ENCODE results near the gene CREB3L2. TPM values are rescaled to one million over a fixed set of nuclear protein-coding genes. Genes with fewer than 3 reads are reported as not detected.

Gene CREB3L2
- total RNA-seq, 1 experiment from 2014 or later = 49.8 TPM

- RAD21 ChIA-PET (ENCODE audit: low non-redundant PET in 1 of 2, low total read pairs in 2 of 2, uncharacterized antibody in 2 of 2, unreplicated experiment in 2 of 2) = no interaction called here
- no peak overlapping the region for H3K27ac ChIP-seq (ENCODE audit: low read depth, low read length)
- H2AFZ ChIP-seq (ENCODE audit: low read depth, low read length, poor library complexity, severe bottlenecking) = no peak overlapping the region
- H3K9me3 ChIP-seq (ENCODE audit: control insufficient read depth in 1 of 2, insufficient read depth in 1 of 2, low read depth in 1 of 2, low read length in 2 of 2) = no peaks in the 10 kb centered on the region
- TF ChIP-seq POLR2AphosphoS5 (IDR thresholded peaks at IDR 0.05; ENCODE audit: low read depth, low read length) (no peak), POLR2A (IDR thresholded peaks at IDR 0.05; ENCODE audit: borderline replicate concordance, extremely low read depth, insufficient read depth, insufficient read length) (no peak), EZH2phosphoT487 (IDR thresholded peaks at IDR 0.05; ENCODE audit: borderline replicate concordance) (no peak), EZH2 (IDR thresholded peaks at IDR 0.05) (no peak), ELF1 (IDR thresholded peaks at IDR 0.05; ENCODE audit: borderline replicate concordance, low read depth) (no peak), ZBTB33 (IDR thresholded peaks at IDR 0.05; ENCODE audit: extremely low read depth, insufficient replicate concordance, low read length) (no peak), ATF3 (IDR thresholded peaks at IDR 0.05) (no peak)
- no peaks in the 10 kb centered on the region for H3K9me2 ChIP-seq (ENCODE audit: insufficient read depth)
- BruUV-seq (replicated peaks) = no TSS peak
- no peak overlapping the region for H3K4me2 ChIP-seq (ENCODE audit: low read length)
- ATAC-seq (no peak), DNase-seq (ENCODE audit: low read depth, low spot score) (no peak)
- POLR2A ChIA-PET = no interaction called here
- no peaks in the 10 kb centered on the region for H4K20me1 ChIP-seq (ENCODE audit: insufficient read depth)
- CTCF ChIA-PET = no interaction called here
- H3K79me2 ChIP-seq (ENCODE audit: insufficient read depth, low read length) = no peaks in the 10 kb centered on the region
- H3K27me3 ChIP-seq (ENCODE audit: insufficient read depth, low read length) = no peaks in the 10 kb centered on the region
- intact Hi-C loops (cut with micrococcal nuclease) = no loop called here
- no peak overlapping the region for H3K4me3 ChIP-seq (replicated peaks in 1 of 2; ENCODE audit: low read depth in 1 of 2, low read length in 2 of 2)
- H3K4me1 ChIP-seq (ENCODE audit: control insufficient read depth in 1 of 2, insufficient read depth in 2 of 2, low read length in 2 of 2) = peaks cover 0 to 18% of the 10 kb centered on the region in 2 experiments; a peak in 2 of 4 replicates
- H3K36me3 ChIP-seq (ENCODE audit: control insufficient read depth in 1 of 2, insufficient read depth in 2 of 2, low read length in 2 of 2) = no peaks in the 10 kb centered on the region
- H3K9ac ChIP-seq (ENCODE audit: low read length) = no peak overlapping the region
Observed at GRCh38 chr7:137931823-137932222, 70.1 kb downstream of the CREB3L2 start.

GRCh38 chr7:137930581-137930980, 71.3 kb downstream of the CREB3L2 start:
- H2AFZ ChIP-seq (ENCODE audit: low read depth, low read length, poor library complexity, severe bottlenecking) = no peak overlapping the region
- H3K9me3 ChIP-seq (ENCODE audit: control insufficient read depth in 1 of 2, insufficient read depth in 1 of 2, low read depth in 1 of 2, low read length in 2 of 2) = no peaks in the 10 kb centered on the region
- no peak overlapping the region for H3K4me2 ChIP-seq (ENCODE audit: low read length)
- ATAC-seq (no peak), DNase-seq (ENCODE audit: low read depth, low spot score) (no peak)
- no peak overlapping the region for H3K4me3 ChIP-seq (replicated peaks in 1 of 2; ENCODE audit: low read depth in 1 of 2, low read length in 2 of 2)
- H3K4me1 ChIP-seq (ENCODE audit: control insufficient read depth in 1 of 2, insufficient read depth in 2 of 2, low read length in 2 of 2) = peaks cover 0 to 18% of the 10 kb centered on the region in 2 experiments; a peak in 2 of 4 replicates
- H3K9me2 ChIP-seq (ENCODE audit: insufficient read depth) = no peaks in the 10 kb centered on the region
- no peaks in the 10 kb centered on the region for H4K20me1 ChIP-seq (ENCODE audit: insufficient read depth)
- CTCF ChIA-PET = interaction anchor here (0.5 to 1.2 kb wide), 2 partner anchors 71 to 72 kb away, joined by 3 read pairs; partner anchors contain the start of gene CREB3L2
- H3K79me2 ChIP-seq (ENCODE audit: insufficient read depth, low read length) = no peaks in the 10 kb centered on the region
- H3K36me3 ChIP-seq (ENCODE audit: control insufficient read depth in 1 of 2, insufficient read depth in 2 of 2, low read length in 2 of 2) = no peaks in the 10 kb centered on the region
- POLR2A ChIA-PET = no interaction called here
- BruUV-seq (replicated peaks) = no TSS peak
- H3K27me3 ChIP-seq (ENCODE audit: insufficient read depth, low read length) = no peaks in the 10 kb centered on the region
- RAD21 ChIA-PET (ENCODE audit: low non-redundant PET in 1 of 2, low total read pairs in 2 of 2, uncharacterized antibody in 2 of 2, unreplicated experiment in 2 of 2) = no interaction called here
- intact Hi-C loops (cut with micrococcal nuclease) = no loop called here
- no peak overlapping the region for H3K9ac ChIP-seq (ENCODE audit: low read length)
- H3K27ac ChIP-seq (ENCODE audit: low read depth, low read length) = no peak overlapping the region
- TF ChIP-seq SIN3A (IDR thresholded peaks at IDR 0.05; ENCODE audit: low read depth) = no peak
- TF ChIP-seq MAX (IDR thresholded peaks at IDR 0.05) = no peak
- no peak for TF ChIP-seq CTCF (IDR thresholded peaks at IDR 0.05 in 2 of 3, conservative IDR thresholded peaks at IDR 0.05 in 1 of 3; ENCODE audit: borderline replicate concordance in 1 of 3, insufficient read depth in 1 of 3, low read depth in 2 of 3, low read length in 2 of 3)
- TF ChIP-seq EGR1 (IDR thresholded peaks at IDR 0.05; ENCODE audit: low read depth) = no peak
- TF ChIP-seq ZBTB33 (IDR thresholded peaks at IDR 0.05; ENCODE audit: extremely low read depth, insufficient replicate concordance, low read length) = no peak
- TF ChIP-seq YY1 (IDR thresholded peaks at IDR 0.05; ENCODE audit: extremely low read depth, insufficient replicate concordance, low read depth, low read length) = no peak

Measured in HCT116 (cell line).